Lower leg skin (tissue), 3 donors: ENCODE results near the gene E2F3.

Source experiments
- CTCF ChIP-seq, 3 donors: fragments of 450-650 bp; IDR thresholded peaks; one replicate each; pipeline ENCODE4 v1.5.1; 2016; ENCODE audit warnings: antibody characterized with exemption in 3 of 3, mild to moderate bottlenecking in 3 of 3, moderate library complexity in 2 of 3
- POLR2A ChIP-seq, 2 donors: fragments of 450-650 bp; IDR thresholded peaks; one replicate each; pipeline ENCODE4 v1.6.1; 2016 to 2017; ENCODE audit warnings: antibody characterized with exemption in 2 of 2, mild to moderate bottlenecking in 1 of 2, moderate library complexity in 1 of 2

- TF ChIP-seq CTCF (IDR thresholded peaks at IDR 0.05) (no peak), POLR2A (IDR thresholded peaks at IDR 0.05) (no peak)
Measured at GRCh38 chr6:20365456-20365855, 36.2 kb upstream of the E2F3 start.
